WTC11 (cell line): Measurements from ENCODE around the gene PIK3R6. TPM values are rescaled to one million over a fixed set of nuclear protein-coding genes. Genes with fewer than 3 reads are reported as not detected.

Experiments
- ATAC-seq: fragments of 200-7000 bp; cut with Tn5 transposase; 2 replicates; pipeline ENCODE4 v1.10.0; 2021; ENCODE audit warnings: mild to moderate bottlenecking, moderate library complexity
- CTCF ChIA-PET: fragments of 300-600 bp; sonication (Branson Sonifier 250); formaldehyde crosslinking; loops from one replicate; lab custom pipeline; 2021; ENCODE audit warnings: antibody characterized with exemption; lab: Charles Lee
- POLR2A ChIA-PET: fragments of 350-600 bp; sonication (Branson Sonifier 250); formaldehyde crosslinking; loops from one replicate; lab custom pipeline; 2021; ENCODE audit warnings: antibody characterized with exemption; lab: Charles Lee
- DNase-seq: peaks from one replicate; pipeline ENCODE4 v3.0.0; 2021; ENCODE audit warnings: low spot score
- H3K27ac Mint-ChIP-seq: 2 replicates; pipeline ENCODE4 v1.8.0; 2021; ENCODE audit warnings: mixed read lengths
- H3K27me3 Mint-ChIP-seq: 2 replicates; pipeline ENCODE4 v1.8.0; 2021; ENCODE audit warnings: low read depth, mild to moderate bottlenecking, moderate library complexity, mixed read lengths
- H3K36me3 Mint-ChIP-seq: 2 replicates; pipeline ENCODE4 v1.8.0; 2021; ENCODE audit warnings: mixed read lengths
- H3K4me1 Mint-ChIP-seq: 2 replicates; pipeline ENCODE4 v1.8.0; 2022; ENCODE audit warnings: mixed read lengths
- H3K4me3 Mint-ChIP-seq: 2 replicates; pipeline ENCODE4 v1.8.0; 2021; ENCODE audit warnings: mild to moderate bottlenecking, moderate library complexity, mixed read lengths
- H3K9me3 Mint-ChIP-seq: 2 replicates; pipeline ENCODE4 v1.8.0; 2021; ENCODE audit warnings: mixed read lengths
- ATF2 ChIP-seq: sonication (generic); formaldehyde crosslinking; IDR thresholded peaks from 2 replicates; pipeline ENCODE4 v1.8.1; 2022; ENCODE audit warnings: low read depth, missing genetic modification reagents, borderline replicate concordance
- CREB1 ChIP-seq: sonication (generic); formaldehyde crosslinking; IDR thresholded peaks from 2 replicates; pipeline ENCODE4 v1.8.0; 2023; ENCODE audit warnings: mild to moderate bottlenecking, missing genetic modification reagents
- CREM ChIP-seq: sonication (generic); formaldehyde crosslinking; IDR thresholded peaks from 2 replicates; pipeline ENCODE4 v1.8.1; 2022; ENCODE audit warnings: mild to moderate bottlenecking, missing genetic modification reagents, moderate library complexity
- ESRRA ChIP-seq: sonication (generic); formaldehyde crosslinking; IDR thresholded peaks from 2 replicates; pipeline ENCODE4 v1.8.1; 2022; ENCODE audit warnings: mild to moderate bottlenecking, missing genetic modification reagents, borderline replicate concordance
- IRF2 ChIP-seq: sonication (generic); formaldehyde crosslinking; IDR thresholded peaks from 2 replicates; pipeline ENCODE4 v1.8.0; 2022; ENCODE audit warnings: low read depth, missing genetic modification reagents, borderline replicate concordance
- KAT7 ChIP-seq: sonication (generic); formaldehyde crosslinking; IDR thresholded peaks from 2 replicates; pipeline ENCODE4 v1.8.1; 2023; ENCODE audit warnings: missing genetic modification reagents, mild to moderate bottlenecking, borderline replicate concordance
- SMAD3 ChIP-seq: sonication (generic); formaldehyde crosslinking; IDR thresholded peaks from 2 replicates; pipeline ENCODE4 v1.8.0; 2022; ENCODE audit warnings: missing genetic modification reagents, mild to moderate bottlenecking, borderline replicate concordance
- TEAD1 ChIP-seq: sonication (generic); formaldehyde crosslinking; IDR thresholded peaks from 2 replicates; pipeline ENCODE4 v1.8.0; 2022; ENCODE audit warnings: mild to moderate bottlenecking, missing genetic modification reagents
- ZNF423 ChIP-seq: fragments of 250-450 bp; sonication (Bioruptor Pico); IDR thresholded peaks from 2 replicates; pipeline ENCODE4 v2.1.2; 2022; ENCODE audit warnings: mild to moderate bottlenecking, moderate library complexity
- total RNA-seq: library from RNA; stranded (reverse); gene quantifications from 3 replicates; pipeline ENCODE4 v1.2.3, GENCODE V29; 2021
- TF ChIP-seq, protein P1 (sequence below): sonication (generic); formaldehyde crosslinking; IDR thresholded peaks from 2 replicates; pipeline ENCODE4 v1.8.1; 2022; ENCODE audit warnings: mild to moderate bottlenecking, missing genetic modification reagents, moderate library complexity, borderline replicate concordance
- TF ChIP-seq, protein P2 (sequence below): fragments of 250-450 bp; sonication (Bioruptor Pico); IDR thresholded peaks from 2 replicates; pipeline ENCODE4 v1.9.0; 2021; ENCODE audit warnings: mild to moderate bottlenecking
- TF ChIP-seq, protein P3 (sequence below): sonication (generic); formaldehyde crosslinking; IDR thresholded peaks from 2 replicates; pipeline ENCODE4 v1.8.1; 2022; ENCODE audit warnings: missing genetic modification reagents, borderline replicate concordance
- TF ChIP-seq, protein P4 (sequence below): sonication (generic); formaldehyde crosslinking; IDR thresholded peaks from 2 replicates; pipeline ENCODE4 v1.8.0; 2022; ENCODE audit warnings: mild to moderate bottlenecking, missing genetic modification reagents
- TF ChIP-seq, protein P5 (sequence below): sonication (generic); formaldehyde crosslinking; IDR thresholded peaks from 2 replicates; pipeline ENCODE4 v1.8.1; 2023; ENCODE audit warnings: mild to moderate bottlenecking, missing genetic modification reagents, moderate library complexity
- TF ChIP-seq, protein P6 (sequence below): sonication (generic); formaldehyde crosslinking; IDR thresholded peaks from 2 replicates; pipeline ENCODE4 v1.8.1; 2022; ENCODE audit warnings: low read depth, mild to moderate bottlenecking, moderate library complexity, missing genetic modification reagents, borderline replicate concordance

Gene PIK3R6
- total RNA-seq, 1 experiment from 2014 or later = 0.15 TPM

- ChIA-PET POLR2A (interaction anchor here (1.4 kb wide), 1 partner anchor 88 kb away, joined by 7 read pairs; no protein-coding TSS in a partner anchor), CTCF (interaction anchor here (3.2 to 8.9 kb wide), 4 partner anchors 31 to 100 kb away, joined by 29 to 132 read pairs (median 86); no protein-coding TSS in a partner anchor)
- H3K36me3 Mint-ChIP-seq = no peaks in the 10 kb centered on the region
- DNase-seq (no peak), ATAC-seq (no peak)
- no peak overlapping the region for H3K27ac Mint-ChIP-seq
- H3K9me3 Mint-ChIP-seq = no peaks in the 10 kb centered on the region
- no peak overlapping the region for H3K4me3 Mint-ChIP-seq
- TF ChIP-seq SMAD3 (CRISPR knock-in tag) (no peak), ESRRA (CRISPR knock-in tag) (no peak), CREM (CRISPR knock-in tag) (no peak)
- TF ChIP-seq, protein P1, sequence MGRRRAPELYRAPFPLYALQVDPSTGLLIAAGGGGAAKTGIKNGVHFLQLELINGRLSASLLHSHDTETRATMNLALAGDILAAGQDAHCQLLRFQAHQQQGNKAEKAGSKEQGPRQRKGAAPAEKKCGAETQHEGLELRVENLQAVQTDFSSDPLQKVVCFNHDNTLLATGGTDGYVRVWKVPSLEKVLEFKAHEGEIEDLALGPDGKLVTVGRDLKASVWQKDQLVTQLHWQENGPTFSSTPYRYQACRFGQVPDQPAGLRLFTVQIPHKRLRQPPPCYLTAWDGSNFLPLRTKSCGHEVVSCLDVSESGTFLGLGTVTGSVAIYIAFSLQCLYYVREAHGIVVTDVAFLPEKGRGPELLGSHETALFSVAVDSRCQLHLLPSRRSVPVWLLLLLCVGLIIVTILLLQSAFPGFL (CRISPR knock-in tag) = no peak
- TF ChIP-seq, protein P2, sequence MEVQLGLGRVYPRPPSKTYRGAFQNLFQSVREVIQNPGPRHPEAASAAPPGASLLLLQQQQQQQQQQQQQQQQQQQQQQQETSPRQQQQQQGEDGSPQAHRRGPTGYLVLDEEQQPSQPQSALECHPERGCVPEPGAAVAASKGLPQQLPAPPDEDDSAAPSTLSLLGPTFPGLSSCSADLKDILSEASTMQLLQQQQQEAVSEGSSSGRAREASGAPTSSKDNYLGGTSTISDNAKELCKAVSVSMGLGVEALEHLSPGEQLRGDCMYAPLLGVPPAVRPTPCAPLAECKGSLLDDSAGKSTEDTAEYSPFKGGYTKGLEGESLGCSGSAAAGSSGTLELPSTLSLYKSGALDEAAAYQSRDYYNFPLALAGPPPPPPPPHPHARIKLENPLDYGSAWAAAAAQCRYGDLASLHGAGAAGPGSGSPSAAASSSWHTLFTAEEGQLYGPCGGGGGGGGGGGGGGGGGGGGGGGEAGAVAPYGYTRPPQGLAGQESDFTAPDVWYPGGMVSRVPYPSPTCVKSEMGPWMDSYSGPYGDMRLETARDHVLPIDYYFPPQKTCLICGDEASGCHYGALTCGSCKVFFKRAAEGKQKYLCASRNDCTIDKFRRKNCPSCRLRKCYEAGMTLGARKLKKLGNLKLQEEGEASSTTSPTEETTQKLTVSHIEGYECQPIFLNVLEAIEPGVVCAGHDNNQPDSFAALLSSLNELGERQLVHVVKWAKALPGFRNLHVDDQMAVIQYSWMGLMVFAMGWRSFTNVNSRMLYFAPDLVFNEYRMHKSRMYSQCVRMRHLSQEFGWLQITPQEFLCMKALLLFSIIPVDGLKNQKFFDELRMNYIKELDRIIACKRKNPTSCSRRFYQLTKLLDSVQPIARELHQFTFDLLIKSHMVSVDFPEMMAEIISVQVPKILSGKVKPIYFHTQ (CRISPR knock-in tag) = no peak
- TF ChIP-seq, protein P3, sequence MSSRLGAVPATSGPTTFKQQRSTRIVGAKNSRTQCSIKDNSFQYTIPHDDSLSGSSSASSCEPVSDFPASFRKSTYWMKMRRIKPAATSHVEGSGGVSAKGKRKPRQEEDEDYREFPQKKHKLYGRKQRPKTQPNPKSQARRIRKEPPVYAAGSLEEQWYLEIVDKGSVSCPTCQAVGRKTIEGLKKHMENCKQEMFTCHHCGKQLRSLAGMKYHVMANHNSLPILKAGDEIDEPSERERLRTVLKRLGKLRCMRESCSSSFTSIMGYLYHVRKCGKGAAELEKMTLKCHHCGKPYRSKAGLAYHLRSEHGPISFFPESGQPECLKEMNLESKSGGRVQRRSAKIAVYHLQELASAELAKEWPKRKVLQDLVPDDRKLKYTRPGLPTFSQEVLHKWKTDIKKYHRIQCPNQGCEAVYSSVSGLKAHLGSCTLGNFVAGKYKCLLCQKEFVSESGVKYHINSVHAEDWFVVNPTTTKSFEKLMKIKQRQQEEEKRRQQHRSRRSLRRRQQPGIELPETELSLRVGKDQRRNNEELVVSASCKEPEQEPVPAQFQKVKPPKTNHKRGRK = no peak
- TF ChIP-seq, protein P4, sequence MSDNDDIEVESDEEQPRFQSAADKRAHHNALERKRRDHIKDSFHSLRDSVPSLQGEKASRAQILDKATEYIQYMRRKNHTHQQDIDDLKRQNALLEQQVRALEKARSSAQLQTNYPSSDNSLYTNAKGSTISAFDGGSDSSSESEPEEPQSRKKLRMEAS (CRISPR knock-in tag) = no peak
- H3K27me3 Mint-ChIP-seq = peaks cover 4% of the 10 kb centered on the region; the same call in 1 of the 2 replicates
- peaks cover 27% of the 10 kb centered on the region for H3K4me1 Mint-ChIP-seq
These were observed 66.8 kb downstream of the PIK3R6 start for GRCh38 chr17:8800656-8801055.

- ChIA-PET POLR2A (interaction anchor here (0.6 to 1.4 kb wide), 3 partner anchors 89 to 196 kb away, joined by 3 to 7 read pairs (median 5); no protein-coding TSS in a partner anchor), CTCF (interaction anchor here (0.5 to 8.9 kb wide), 35 partner anchors 8 to 993 kb away, joined by 3 to 132 read pairs (median 5); partner anchors contain the start of genes MYH10 and PIK3R5)
- no peak for ATAC-seq
- Mint-ChIP-seq H3K9me3 (no peaks in the 10 kb centered on the region), H3K36me3 (no peaks in the 10 kb centered on the region), H3K27ac (no peak overlapping the region), H3K27me3 (peaks cover 4% of the 10 kb centered on the region; the same call in 1 of the 2 replicates), H3K4me1 (peaks cover 27% of the 10 kb centered on the region), H3K4me3 (peak overlapping the region; percentile 54)
- TF ChIP-seq TEAD1 (CRISPR knock-in tag) = 0 out of 2 replicates have a peak, but pooled peaks have one; percentile 12
- TF ChIP-seq, protein P1 (CRISPR knock-in tag) = no peak
- no peak for DNase-seq
These were observed 67.8 kb downstream of the PIK3R6 start for GRCh38 chr17:8799570-8800212.

GRCh38 chr17:8798846-8799569, 68.5 kb downstream of the PIK3R6 start, which contains the start of gene MFSD6L:
Gene MFSD6L, minus strand, starts transcription at chr17:8799365. Its CDS starts 245 bp downstream, at chr17:8799120.
- peak within 1 kb of the TSS; percentile 27; the same call in 1 of the 2 replicates for H3K27ac Mint-ChIP-seq
- CTCF ChIA-PET = interaction anchor here (0.5 to 8.9 kb wide), 38 partner anchors 9 to 993 kb away, joined by 3 to 132 read pairs (median 5); partner anchors contain the start of genes MYH10 and PIK3R5
- TF ChIP-seq KAT7 (0 out of 2 replicates have a peak, but pooled peaks have one; percentile 13), CREB1 (no peak), IRF2 (0 out of 2 replicates have a peak, but pooled peaks have one; percentile 34), ZNF423 (CRISPR knock-in tag) (peak; percentile 77), ATF2 (no peak)
- TF ChIP-seq, protein P4 (CRISPR knock-in tag) = peak; percentile 63; the same call in 1 of the 2 replicates
- TF ChIP-seq, protein P5, sequence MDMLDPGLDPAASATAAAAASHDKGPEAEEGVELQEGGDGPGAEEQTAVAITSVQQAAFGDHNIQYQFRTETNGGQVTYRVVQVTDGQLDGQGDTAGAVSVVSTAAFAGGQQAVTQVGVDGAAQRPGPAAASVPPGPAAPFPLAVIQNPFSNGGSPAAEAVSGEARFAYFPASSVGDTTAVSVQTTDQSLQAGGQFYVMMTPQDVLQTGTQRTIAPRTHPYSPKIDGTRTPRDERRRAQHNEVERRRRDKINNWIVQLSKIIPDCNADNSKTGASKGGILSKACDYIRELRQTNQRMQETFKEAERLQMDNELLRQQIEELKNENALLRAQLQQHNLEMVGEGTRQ (CRISPR knock-in tag) = peak; percentile 47; the same call in 1 of the 2 replicates
- TF ChIP-seq, protein P6, sequence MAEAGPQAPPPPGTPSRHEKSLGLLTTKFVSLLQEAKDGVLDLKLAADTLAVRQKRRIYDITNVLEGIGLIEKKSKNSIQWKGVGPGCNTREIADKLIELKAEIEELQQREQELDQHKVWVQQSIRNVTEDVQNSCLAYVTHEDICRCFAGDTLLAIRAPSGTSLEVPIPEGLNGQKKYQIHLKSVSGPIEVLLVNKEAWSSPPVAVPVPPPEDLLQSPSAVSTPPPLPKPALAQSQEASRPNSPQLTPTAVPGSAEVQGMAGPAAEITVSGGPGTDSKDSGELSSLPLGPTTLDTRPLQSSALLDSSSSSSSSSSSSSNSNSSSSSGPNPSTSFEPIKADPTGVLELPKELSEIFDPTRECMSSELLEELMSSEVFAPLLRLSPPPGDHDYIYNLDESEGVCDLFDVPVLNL (CRISPR knock-in tag) = 0 out of 2 replicates have a peak, but pooled peaks have one; percentile 23

More at GRCh38 chr17:8798846-8799569, 68.5 kb downstream of the PIK3R6 start, which contains the start of gene MFSD6L:
- DNase-seq (peak; percentile 88), ATAC-seq (peak; percentile 96)
- H3K9me3 Mint-ChIP-seq = no peaks in the 10 kb centered on the region
- no peaks in the 10 kb centered on the region for H3K36me3 Mint-ChIP-seq
- H3K4me1 Mint-ChIP-seq = peaks cover 23% of the 10 kb centered on the region
- POLR2A ChIA-PET = interaction anchor here (0.6 to 1.4 kb wide), 4 partner anchors 89 to 197 kb away, joined by 3 to 7 read pairs (median 6); partner anchors contain the start of gene PIK3R5
- H3K4me3 Mint-ChIP-seq = peak within 1 kb of the TSS; percentile 81
- peaks cover 4% of the 10 kb centered on the region; the same call in 1 of the 2 replicates for H3K27me3 Mint-ChIP-seq
